Measurements from ENCODE around the gene CLEC16A.
"Not testable (repeated sequence)": the region's sequence is repeated elsewhere in the genome, so short reads cannot be mapped to it uniquely, and the experiment has no call there.

The CLEC16A gene

GRCh38 chr16:10926094-10926493 lies 18.3 kb upstream of the CLEC16A start:
- TF ChIP-seq CTCF (IDR thresholded peaks at IDR 0.05; ENCODE audit: low read depth, low read length, missing control alignments): no peak
- H3K4me3 ChIP-seq (ENCODE audit: low read depth, low read length): no peak overlapping the region
- no peak for DNase-seq (ENCODE audit: low read depth)

GRCh38 chr16:10926867-10927266 lies 17.5 kb upstream of the CLEC16A start:
- H3K4me3 ChIP-seq (ENCODE audit: low read depth, low read length): no peak overlapping the region
- TF ChIP-seq CTCF (IDR thresholded peaks at IDR 0.05; ENCODE audit: low read depth, low read length, missing control alignments): no peak
- DNase-seq (ENCODE audit: low read depth): no peak

GRCh38 chr16:10927497-10928112 lies 16.8 kb upstream of the CLEC16A start:
- no peak for TF ChIP-seq CTCF (IDR thresholded peaks at IDR 0.05; ENCODE audit: low read depth, low read length, missing control alignments)
- H3K4me3 ChIP-seq (ENCODE audit: low read depth, low read length): no peak overlapping the region
- DNase-seq (ENCODE audit: low read depth): no peak

GRCh38 chr16:10929097-10929496 lies 15.3 kb upstream of the CLEC16A start:
- DNase-seq (ENCODE audit: low read depth); H3K4me3 ChIP-seq (ENCODE audit: low read depth, low read length): not testable (repeated sequence)

GRCh38 chr16:10929853-10930754 lies 14.3 kb upstream of the CLEC16A start:
- no peak for DNase-seq (ENCODE audit: low read depth)
- H3K4me3 ChIP-seq (ENCODE audit: low read depth, low read length): no peak overlapping the region
- no peak for TF ChIP-seq CTCF (IDR thresholded peaks at IDR 0.05; ENCODE audit: low read depth, low read length, missing control alignments)

GRCh38 chr16:10930755-10931093 lies 13.6 kb upstream of the CLEC16A start:
- H3K4me3 ChIP-seq (ENCODE audit: low read depth, low read length): no peak overlapping the region
- no peak for DNase-seq (ENCODE audit: low read depth)
- peak; percentile 24 for TF ChIP-seq CTCF (IDR thresholded peaks at IDR 0.05; ENCODE audit: low read depth, low read length, missing control alignments)

- DNase-seq (ENCODE audit: low read depth): no peak
- TF ChIP-seq CTCF (IDR thresholded peaks at IDR 0.05; ENCODE audit: low read depth, low read length, missing control alignments): no peak
- no peak overlapping the region for H3K4me3 ChIP-seq (ENCODE audit: low read depth, low read length)
These were observed 13.2 kb upstream of the CLEC16A start for GRCh38 chr16:10931134-10931533.
